Endothelial cell of umbilical vein (primary cell): ENCODE measurements around the gene H1-8.
A peak's percentile ranks its signal among the peaks of the same experiment; 100 is the strongest.

Experiments used
- EZH2 ChIP-seq: IDR thresholded peaks from 2 replicates; pipeline ENCODE4 v1.6.1; 2012; ENCODE audit warnings: borderline replicate concordance, low read depth, mild to moderate bottlenecking, moderate library complexity, low read length, inconsistent platforms; ENCODE audit not compliant: severe bottlenecking
- JUN ChIP-seq: IDR thresholded peaks from 2 replicates; pipeline ENCODE4 v1.6.1; 2011; ENCODE audit warnings: borderline replicate concordance, low read depth; ENCODE audit not compliant: insufficient read length, insufficient read depth
- MYC ChIP-seq: IDR thresholded peaks from one replicate; pipeline ENCODE4 v1.6.1; 2011; ENCODE audit warnings: mild to moderate bottlenecking, low read depth, low read length
- POLR2A ChIP-seq: IDR thresholded peaks from 2 replicates; pipeline ENCODE4 v1.6.1; 2012; ENCODE audit warnings: low read depth, mild to moderate bottlenecking, control low read depth, low read length
- POLR2AphosphoS5 ChIP-seq: IDR thresholded peaks from 2 replicates; pipeline ENCODE4 v1.6.1; 2012; ENCODE audit warnings: low read depth, mild to moderate bottlenecking, control low read depth, low read length, moderate library complexity; ENCODE audit not compliant: insufficient read depth
- TF ChIP-seq, protein P1 (sequence below), 2 donors: IDR thresholded peaks; 1 replicate in 1 of 2; 2 replicates in 1 of 2; pipeline ENCODE4 v1.5.1; 2011; ENCODE audit warnings: low read length in 2 of 2, mild to moderate bottlenecking in 2 of 2, moderate library complexity in 2 of 2, control low read depth in 1 of 2, inconsistent platforms in 1 of 2, low read depth in 1 of 2; ENCODE audit not compliant: insufficient read depth in 1 of 2; ENCODE audit errors: extremely low read depth in 1 of 2
- TF ChIP-seq, protein P2 (sequence below): IDR thresholded peaks from 2 replicates; pipeline ENCODE4 v1.6.1; 2011; ENCODE audit not compliant: insufficient read depth, insufficient read length

DNA sequence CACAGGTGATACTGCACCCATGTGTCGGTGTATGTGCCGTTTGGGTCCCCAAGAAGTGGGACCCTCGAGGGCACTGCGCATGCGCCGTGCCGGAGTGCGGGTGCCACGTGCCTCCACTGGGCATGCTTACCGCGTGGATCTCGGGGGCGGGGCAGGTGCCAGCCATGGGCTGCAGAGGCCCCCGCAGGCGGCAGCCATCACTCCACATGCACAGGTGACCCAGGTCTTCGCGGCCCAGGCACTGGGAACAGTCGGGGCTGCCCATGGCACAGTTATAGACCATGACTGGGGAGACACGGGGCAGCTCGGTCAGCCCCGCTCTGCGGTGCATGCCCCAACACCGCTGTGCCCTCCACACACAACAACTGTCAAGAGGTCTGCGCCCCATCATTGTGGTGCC, 31.2 kb downstream of the H1-8 start:
- TF ChIP-seq JUN (no peak), EZH2 (no peak), POLR2AphosphoS5 (peak; percentile 13), POLR2A (no peak), MYC (no peak)
- TF ChIP-seq, protein P1, sequence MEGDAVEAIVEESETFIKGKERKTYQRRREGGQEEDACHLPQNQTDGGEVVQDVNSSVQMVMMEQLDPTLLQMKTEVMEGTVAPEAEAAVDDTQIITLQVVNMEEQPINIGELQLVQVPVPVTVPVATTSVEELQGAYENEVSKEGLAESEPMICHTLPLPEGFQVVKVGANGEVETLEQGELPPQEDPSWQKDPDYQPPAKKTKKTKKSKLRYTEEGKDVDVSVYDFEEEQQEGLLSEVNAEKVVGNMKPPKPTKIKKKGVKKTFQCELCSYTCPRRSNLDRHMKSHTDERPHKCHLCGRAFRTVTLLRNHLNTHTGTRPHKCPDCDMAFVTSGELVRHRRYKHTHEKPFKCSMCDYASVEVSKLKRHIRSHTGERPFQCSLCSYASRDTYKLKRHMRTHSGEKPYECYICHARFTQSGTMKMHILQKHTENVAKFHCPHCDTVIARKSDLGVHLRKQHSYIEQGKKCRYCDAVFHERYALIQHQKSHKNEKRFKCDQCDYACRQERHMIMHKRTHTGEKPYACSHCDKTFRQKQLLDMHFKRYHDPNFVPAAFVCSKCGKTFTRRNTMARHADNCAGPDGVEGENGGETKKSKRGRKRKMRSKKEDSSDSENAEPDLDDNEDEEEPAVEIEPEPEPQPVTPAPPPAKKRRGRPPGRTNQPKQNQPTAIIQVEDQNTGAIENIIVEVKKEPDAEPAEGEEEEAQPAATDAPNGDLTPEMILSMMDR (IDR thresholded peaks at IDR 0.05; ENCODE audit: extremely low read depth in 1 of 2, insufficient read depth in 1 of 2, low read depth in 1 of 2, low read length in 2 of 2): no peak
- TF ChIP-seq, protein P2, sequence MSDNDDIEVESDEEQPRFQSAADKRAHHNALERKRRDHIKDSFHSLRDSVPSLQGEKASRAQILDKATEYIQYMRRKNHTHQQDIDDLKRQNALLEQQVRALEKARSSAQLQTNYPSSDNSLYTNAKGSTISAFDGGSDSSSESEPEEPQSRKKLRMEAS: no peak
